ENCODE measurements around the gene ANKRD24.
"Not testable (repeated sequence)": the region's sequence is repeated elsewhere in the genome, so short reads cannot be mapped to it uniquely, and the experiment has no call there.

ANKRD24 gene

DNA sequence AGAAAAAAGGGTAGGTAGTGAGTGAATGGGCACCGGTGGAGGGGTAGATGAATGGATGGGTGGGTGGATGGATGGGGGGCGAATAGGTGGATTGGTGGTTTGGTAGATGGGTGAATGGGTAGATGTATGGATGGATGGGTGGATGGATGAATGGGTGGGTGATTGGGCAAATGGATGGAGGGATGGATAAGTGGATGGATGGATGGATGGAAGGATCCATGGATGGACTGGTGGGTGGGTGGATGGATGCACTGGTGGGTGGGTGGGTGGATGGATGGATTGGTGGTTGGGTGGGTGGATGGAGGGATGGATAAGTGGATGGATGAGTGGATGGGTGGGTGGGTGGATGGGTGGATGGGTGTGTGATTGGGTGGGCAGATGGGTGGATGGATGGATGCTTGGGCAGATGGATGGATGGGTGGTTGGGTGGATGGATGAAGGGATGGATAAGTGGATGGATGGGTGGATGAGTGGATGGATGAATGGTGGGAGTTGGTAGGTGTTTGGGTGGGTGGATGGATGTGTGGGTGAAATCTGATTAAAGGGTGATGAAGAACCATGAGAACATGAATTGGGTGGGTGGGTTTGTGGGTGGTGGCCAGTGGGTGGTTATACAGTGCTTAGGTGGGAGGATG lies 2.3 kb downstream of the ANKRD24 start:
- H3K4me3 Mint-ChIP-seq, result no peak overlapping the region
- H3K4me1 Mint-ChIP-seq, result peaks cover 28% of the 10 kb centered on the region
- ATAC-seq, result no peak
- H3K27me3 Mint-ChIP-seq, result peaks cover 5% of the 10 kb centered on the region
- H3K36me3 Mint-ChIP-seq (ENCODE audit: low read depth), result peaks cover 5% of the 10 kb centered on the region
- no peak for DNase-seq
- H3K9me3 Mint-ChIP-seq, result no peaks in the 10 kb centered on the region
- H3K27ac Mint-ChIP-seq, result no peak overlapping the region

DNA sequence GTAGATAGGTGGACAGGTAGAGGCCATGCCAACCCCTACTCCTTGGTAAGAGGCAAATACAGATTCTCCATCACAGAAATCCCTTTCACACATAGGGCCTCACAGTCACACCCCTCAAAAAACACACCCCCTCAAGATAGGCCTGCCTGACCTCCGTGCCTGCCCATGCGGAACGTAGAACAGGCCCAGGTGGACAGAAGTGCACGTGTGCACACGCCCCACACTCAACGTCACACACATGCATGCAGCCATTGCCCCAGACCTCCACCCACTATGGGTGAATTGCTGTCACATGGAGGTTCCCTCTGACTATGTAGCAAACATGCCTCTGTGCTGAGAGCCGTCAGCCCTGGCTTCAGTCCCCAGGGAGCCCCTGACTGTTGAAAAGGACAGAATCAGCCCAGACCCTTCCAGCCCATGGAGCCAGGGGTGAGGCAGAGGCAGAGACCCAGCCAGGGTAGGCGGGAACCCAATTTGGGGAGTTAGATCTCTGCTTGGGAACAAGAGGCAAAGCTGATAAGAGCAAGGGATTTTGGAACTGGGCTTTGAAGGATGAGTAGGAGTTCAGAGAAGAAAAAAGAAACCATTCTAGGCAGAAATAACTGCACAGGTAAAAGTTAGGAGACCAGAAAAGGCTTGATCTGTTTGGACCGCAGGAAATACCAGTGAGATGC lies 3.1 kb downstream of the ANKRD24 start:
- Mint-ChIP-seq H3K4me1 (peaks cover 23% of the 10 kb centered on the region), H3K27ac (no peak overlapping the region), H3K4me3 (no peak overlapping the region)

DNA sequence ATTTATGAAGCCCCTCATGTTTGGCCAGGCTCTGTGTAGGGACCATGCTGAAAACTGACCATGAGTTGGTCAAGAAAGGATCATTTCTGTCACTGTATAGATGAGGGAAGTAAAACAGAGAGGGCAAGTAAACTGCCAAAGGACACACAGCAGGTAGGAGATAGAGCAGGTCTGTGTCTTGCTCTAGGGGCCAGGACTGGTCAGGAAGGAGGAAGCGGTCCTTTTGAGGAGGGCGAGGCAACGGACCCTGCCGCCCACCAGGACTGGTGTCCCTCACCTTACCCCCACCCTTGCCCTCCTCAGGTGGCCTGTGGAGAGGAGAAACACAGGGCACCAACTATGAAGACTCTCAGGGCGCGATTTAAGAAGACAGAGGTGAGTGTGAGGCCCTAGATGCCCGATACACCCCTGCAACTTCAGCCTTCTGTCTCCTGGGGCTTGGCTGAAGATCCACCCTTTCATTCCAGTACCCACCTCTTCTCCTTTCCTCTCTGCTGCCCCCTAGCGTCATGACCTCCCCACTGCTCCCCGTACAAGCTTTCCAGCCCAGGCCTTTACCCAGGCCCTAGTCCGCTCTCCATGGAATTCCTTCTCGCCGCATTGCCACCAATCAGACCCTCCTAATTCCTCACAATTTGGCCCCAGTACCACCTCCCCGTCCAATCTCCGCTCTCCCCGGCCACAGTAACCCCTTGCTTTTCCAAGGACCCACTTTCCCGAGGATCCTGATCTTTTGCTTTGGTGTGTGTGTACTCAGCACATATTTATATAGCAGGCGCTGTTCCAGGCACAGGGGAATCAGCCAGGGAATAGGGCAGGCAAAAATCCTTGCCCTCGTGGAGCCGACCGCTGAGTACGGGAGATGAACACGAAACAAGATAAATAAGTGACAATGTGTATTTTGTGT lies 3.9 kb downstream of the ANKRD24 start:
- Mint-ChIP-seq H3K27me3 (peaks cover 5% of the 10 kb centered on the region), H3K27ac (no peak overlapping the region), H3K9me3 (no peaks in the 10 kb centered on the region), H3K4me1 (peaks cover 16% of the 10 kb centered on the region), H3K36me3 (ENCODE audit: low read depth) (peaks cover 3% of the 10 kb centered on the region), H3K4me3 (no peak overlapping the region)
- ATAC-seq (peak; percentile 56), DNase-seq (peak; percentile 88)

More for the DNA sequence above, 3.1 kb downstream of the ANKRD24 start:
- peaks cover 5% of the 10 kb centered on the region for H3K27me3 Mint-ChIP-seq
- ATAC-seq (no peak), DNase-seq (no peak)
- H3K36me3 Mint-ChIP-seq (ENCODE audit: low read depth), result peaks cover 5% of the 10 kb centered on the region
- no peaks in the 10 kb centered on the region for H3K9me3 Mint-ChIP-seq

DNA sequence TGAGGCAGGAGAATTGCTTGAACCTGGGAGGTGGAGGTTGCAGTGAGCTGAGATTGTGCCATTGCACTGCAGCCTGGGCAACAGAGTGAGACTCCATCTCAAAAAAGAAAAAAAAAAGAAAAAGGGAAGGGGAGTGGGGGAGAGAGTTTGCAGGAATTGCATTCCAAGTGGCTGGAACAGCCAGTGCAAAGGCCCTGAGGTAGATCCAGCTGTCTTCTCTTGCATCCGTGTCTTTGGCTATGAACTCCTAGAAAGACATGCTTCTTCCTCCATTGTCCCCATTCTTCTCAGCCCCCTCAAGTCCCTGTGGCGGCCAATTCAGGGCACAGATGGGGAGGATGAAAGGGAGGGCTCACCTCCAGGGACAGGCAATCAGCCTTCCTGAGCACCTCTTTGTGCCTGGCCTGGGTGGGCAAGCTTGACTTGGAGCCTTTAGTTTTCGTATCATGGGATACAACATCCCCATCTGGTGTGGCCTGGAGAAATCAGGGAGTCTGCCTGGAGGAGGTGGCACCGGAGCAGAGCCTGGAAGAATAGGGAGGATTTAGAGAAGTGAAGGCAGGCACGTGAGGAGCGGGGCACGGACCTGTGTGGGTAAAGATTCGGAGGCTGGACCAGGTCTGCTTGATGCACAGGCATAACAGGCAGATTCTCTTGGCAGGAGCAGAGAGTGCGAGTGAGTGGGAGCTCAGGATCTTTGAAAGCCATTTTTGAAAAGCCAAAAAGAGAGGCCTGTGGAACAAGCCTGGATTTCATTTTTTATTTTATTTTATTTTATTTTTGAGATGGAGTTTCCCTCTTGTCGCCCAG lies 5.0 kb downstream of the ANKRD24 start:
- Mint-ChIP-seq H3K27ac (no peak overlapping the region), H3K4me1 (peaks cover 8% of the 10 kb centered on the region), H3K36me3 (ENCODE audit: low read depth) (no peaks in the 10 kb centered on the region)

GRCh38 chr19:4189641-4190040 lies 7.2 kb downstream of the ANKRD24 start:
- Mint-ChIP-seq H3K27ac (no peak overlapping the region), H3K36me3 (ENCODE audit: low read depth) (no peaks in the 10 kb centered on the region), H3K4me1 (peaks cover 2% of the 10 kb centered on the region), H3K9me3 (no peaks in the 10 kb centered on the region), H3K27me3 (peaks cover 12% of the 10 kb centered on the region), H3K4me3 (no peak overlapping the region)
- DNase-seq (no peak), ATAC-seq (no peak)

More for the DNA sequence above, 5.0 kb downstream of the ANKRD24 start:
- Mint-ChIP-seq H3K27me3 (peaks cover 5% of the 10 kb centered on the region), H3K4me3 (no peak overlapping the region), H3K9me3 (no peaks in the 10 kb centered on the region)
- no peak for ATAC-seq
- no peak for DNase-seq

- H3K4me3 Mint-ChIP-seq; H3K4me1 Mint-ChIP-seq; DNase-seq; ATAC-seq; H3K9me3 Mint-ChIP-seq; H3K36me3 Mint-ChIP-seq (ENCODE audit: low read depth); H3K27ac Mint-ChIP-seq: not testable (repeated sequence)
- peaks cover 34% of the 10 kb centered on the region for H3K27me3 Mint-ChIP-seq
These were observed 10.0 kb downstream of the ANKRD24 start for GRCh38 chr19:4192537-4192936.

DNA sequence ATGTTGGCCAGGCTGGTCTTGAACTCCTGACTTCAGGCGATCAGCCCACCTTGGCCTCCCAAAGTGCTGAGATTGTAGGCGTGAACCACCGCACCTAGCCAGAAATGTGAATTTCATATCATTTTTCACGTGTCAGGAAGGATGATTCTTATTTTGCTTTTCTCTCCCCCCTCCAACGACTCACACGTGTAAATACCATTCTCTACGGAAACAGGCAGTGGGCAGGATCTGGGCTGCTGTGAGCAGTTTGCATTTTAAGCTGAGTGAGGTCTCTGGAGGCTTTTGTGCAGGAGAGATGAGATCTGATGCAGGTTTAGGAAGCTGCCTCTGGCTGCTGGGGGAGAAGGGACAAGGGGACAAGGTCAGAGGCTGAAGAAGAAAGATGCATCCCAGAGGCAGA lies 11.9 kb downstream of the ANKRD24 start:
- peaks cover 9% of the 10 kb centered on the region for H3K4me1 Mint-ChIP-seq
- peaks cover 5% of the 10 kb centered on the region for H3K36me3 Mint-ChIP-seq (ENCODE audit: low read depth)
- no peak overlapping the region for H3K4me3 Mint-ChIP-seq
- ATAC-seq, result no peak
- no peak overlapping the region for H3K27ac Mint-ChIP-seq
- H3K27me3 Mint-ChIP-seq, result peaks cover 47% of the 10 kb centered on the region
- peaks cover 9% of the 10 kb centered on the region for H3K9me3 Mint-ChIP-seq
- no peak for DNase-seq

DNA sequence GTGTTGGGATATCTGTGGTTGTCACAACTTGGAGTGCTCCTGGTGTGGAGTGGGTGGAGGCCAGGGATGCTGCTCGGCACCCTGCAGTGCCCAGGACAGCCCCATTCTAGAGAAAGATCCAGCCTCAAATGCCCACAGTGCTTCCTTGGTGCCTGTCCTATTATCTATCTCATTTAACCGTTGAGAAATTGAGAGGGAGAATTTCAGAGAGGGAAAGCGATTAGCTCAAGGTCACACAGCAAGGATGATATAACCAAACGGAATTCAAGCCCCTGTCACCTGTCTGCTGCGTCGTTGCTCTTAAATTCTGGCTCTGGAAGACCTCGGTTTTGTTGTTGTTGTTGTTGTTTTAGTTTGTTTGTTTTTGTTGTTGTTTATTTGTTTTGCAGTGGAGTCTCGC lies 13.5 kb downstream of the ANKRD24 start:
- Mint-ChIP-seq H3K4me3 (no peak overlapping the region), H3K27ac (no peak overlapping the region), H3K4me1 (peaks cover 9% of the 10 kb centered on the region), H3K27me3 (peaks cover 49% of the 10 kb centered on the region), H3K9me3 (peaks cover 9% of the 10 kb centered on the region), H3K36me3 (ENCODE audit: low read depth) (peaks cover 5% of the 10 kb centered on the region)
- no peak for DNase-seq
- ATAC-seq, result no peak

GRCh38 chr19:4196587-4197148 lies 14.2 kb downstream of the ANKRD24 start:
- H3K4me1 Mint-ChIP-seq, result peaks cover 9% of the 10 kb centered on the region
- peaks cover 49% of the 10 kb centered on the region for H3K27me3 Mint-ChIP-seq

GRCh38 chr19:4197228-4197624 lies 14.7 kb downstream of the ANKRD24 start:
- ATAC-seq, result no peak
- Mint-ChIP-seq H3K9me3 (peaks cover 9% of the 10 kb centered on the region), H3K27ac (no peak overlapping the region), H3K4me3 (no peak overlapping the region), H3K36me3 (ENCODE audit: low read depth) (peaks cover 5% of the 10 kb centered on the region), H3K27me3 (peaks cover 49% of the 10 kb centered on the region), H3K4me1 (peaks cover 9% of the 10 kb centered on the region)
- DNase-seq, result no peak

More at GRCh38 chr19:4196587-4197148, 14.2 kb downstream of the ANKRD24 start:
- ATAC-seq (no peak), DNase-seq (no peak)
- no peak overlapping the region for H3K27ac Mint-ChIP-seq
- no peak overlapping the region for H3K4me3 Mint-ChIP-seq
- H3K36me3 Mint-ChIP-seq (ENCODE audit: low read depth), result peaks cover 5% of the 10 kb centered on the region
- peaks cover 9% of the 10 kb centered on the region for H3K9me3 Mint-ChIP-seq

GRCh38 chr19:4197625-4198466 lies 15.4 kb downstream of the ANKRD24 start:
- Mint-ChIP-seq H3K27me3 (peaks cover 49% of the 10 kb centered on the region), H3K36me3 (ENCODE audit: low read depth) (peaks cover 5% of the 10 kb centered on the region), H3K4me3 (no peak overlapping the region), H3K27ac (no peak overlapping the region), H3K4me1 (peaks cover 9% of the 10 kb centered on the region), H3K9me3 (peaks cover 9% of the 10 kb centered on the region)
- DNase-seq, result peak; percentile 25
- no peak for ATAC-seq

GRCh38 chr19:4198467-4199126 lies 16.1 kb downstream of the ANKRD24 start:
- Mint-ChIP-seq H3K27ac (no peak overlapping the region), H3K4me1 (peaks cover 9% of the 10 kb centered on the region), H3K27me3 (peaks cover 46% of the 10 kb centered on the region), H3K36me3 (ENCODE audit: low read depth) (peaks cover 5% of the 10 kb centered on the region), H3K4me3 (no peak overlapping the region), H3K9me3 (peaks cover 9% of the 10 kb centered on the region)
- no peak for DNase-seq
- ATAC-seq, result no peak

Data from activated naive CD8-positive, alpha-beta T cell treated with anti-CD3 and anti-CD28 coated beads, Interleukin-2, amount 50 U/mL, for 24 hours (primary cell).